HFFc6 (cell line): ENCODE data around the gene SUGCT. TPM values are rescaled to one million over a fixed set of nuclear protein-coding genes. Genes with fewer than 3 reads are reported as not detected.

ENCODE experiments used
- DNase-seq: peaks from one replicate; pipeline ENCODE4 v3.0.0-alpha.2; 2018
- H3K27ac Mint-ChIP-seq: 2 replicates; pipeline ENCODE4 v1.8.0; 2020; ENCODE audit warnings: mild to moderate bottlenecking, mixed read lengths
- H3K27me3 Mint-ChIP-seq: 2 replicates; pipeline ENCODE4 v1.8.0; 2021; ENCODE audit warnings: mild to moderate bottlenecking, moderate library complexity, mixed read lengths; ENCODE audit not compliant: insufficient read depth
- H3K36me3 Mint-ChIP-seq: 2 replicates; pipeline ENCODE4 v1.8.0; 2021; ENCODE audit warnings: low read depth, mixed read lengths
- H3K4me1 Mint-ChIP-seq: 2 replicates; pipeline ENCODE4 v1.8.0; 2020; ENCODE audit warnings: low read depth, mixed read lengths
- H3K4me3 Mint-ChIP-seq: 2 replicates; pipeline ENCODE4 v1.8.0; 2020; ENCODE audit warnings: mild to moderate bottlenecking, moderate library complexity, mixed read lengths
- H3K9me3 Mint-ChIP-seq: 2 replicates; pipeline ENCODE4 v1.8.0; 2020; ENCODE audit warnings: mild to moderate bottlenecking, mixed read lengths
- CTCF ChIP-seq: fragments of 200-600 bp; sonication (generic); IDR thresholded peaks from 2 replicates; pipeline ENCODE4 v1.5.0; 2021; ENCODE audit warnings: antibody characterized with exemption, mild to moderate bottlenecking
- total RNA-seq, 6 experiments: library from RNA; stranded (reverse); fragmentation: NEBNext Ultra II Directional; extraction: Animal tissue kit (Norgen Biotek cat#: 25700); gene quantifications; 2 replicates in 1 of 6; 3 replicates in 5 of 6; pipeline ENCODE4 v1.2.3, GENCODE V29; 2021

The SUGCT gene
- total RNA-seq, 6 experiments from 2014 or later: 12.9 to 20.1 (median 17.1) TPM

DNA sequence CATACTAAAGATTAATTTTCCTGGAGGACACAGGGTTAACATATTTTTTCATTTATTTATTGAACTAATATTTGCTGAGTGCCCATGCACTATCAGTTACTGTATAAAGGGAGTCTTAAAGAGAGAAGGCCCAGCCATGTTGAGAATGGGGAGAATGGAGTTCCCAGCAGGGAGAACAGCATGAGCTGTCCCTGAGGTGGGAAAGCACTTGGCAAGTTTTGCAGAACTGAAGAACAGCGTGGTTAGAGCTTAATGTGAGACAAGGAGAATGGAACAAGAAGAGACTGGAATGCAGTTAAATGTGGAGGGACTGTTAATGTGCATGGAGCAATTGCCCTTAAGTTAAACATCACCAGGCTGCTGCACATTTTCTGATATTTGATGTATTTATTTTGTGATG, 435.4 kb downstream of the SUGCT start:
- H3K4me1 Mint-ChIP-seq: peaks cover 26% of the 10 kb centered on the region
- H3K36me3 Mint-ChIP-seq: no peaks in the 10 kb centered on the region
- TF ChIP-seq CTCF: no peak
- H3K9me3 Mint-ChIP-seq: no peaks in the 10 kb centered on the region
- no peak overlapping the region for H3K27ac Mint-ChIP-seq
- H3K27me3 Mint-ChIP-seq: no peaks in the 10 kb centered on the region; the same call in 1 of the 2 replicates
- no peak overlapping the region for H3K4me3 Mint-ChIP-seq
- DNase-seq: no peak

GRCh38 chr7:40571796-40572195, 437.0 kb downstream of the SUGCT start:
- no peak for TF ChIP-seq CTCF
- no peaks in the 10 kb centered on the region; the same call in 1 of the 2 replicates for H3K36me3 Mint-ChIP-seq
- DNase-seq: peak; percentile 96
- no peaks in the 10 kb centered on the region for H3K9me3 Mint-ChIP-seq
- no peaks in the 10 kb centered on the region; the same call in 1 of the 2 replicates for H3K27me3 Mint-ChIP-seq
- H3K4me1 Mint-ChIP-seq: peaks cover 26% of the 10 kb centered on the region
- H3K27ac Mint-ChIP-seq: peak overlapping the region; percentile 73
- H3K4me3 Mint-ChIP-seq: peak overlapping the region; percentile 64

DNA sequence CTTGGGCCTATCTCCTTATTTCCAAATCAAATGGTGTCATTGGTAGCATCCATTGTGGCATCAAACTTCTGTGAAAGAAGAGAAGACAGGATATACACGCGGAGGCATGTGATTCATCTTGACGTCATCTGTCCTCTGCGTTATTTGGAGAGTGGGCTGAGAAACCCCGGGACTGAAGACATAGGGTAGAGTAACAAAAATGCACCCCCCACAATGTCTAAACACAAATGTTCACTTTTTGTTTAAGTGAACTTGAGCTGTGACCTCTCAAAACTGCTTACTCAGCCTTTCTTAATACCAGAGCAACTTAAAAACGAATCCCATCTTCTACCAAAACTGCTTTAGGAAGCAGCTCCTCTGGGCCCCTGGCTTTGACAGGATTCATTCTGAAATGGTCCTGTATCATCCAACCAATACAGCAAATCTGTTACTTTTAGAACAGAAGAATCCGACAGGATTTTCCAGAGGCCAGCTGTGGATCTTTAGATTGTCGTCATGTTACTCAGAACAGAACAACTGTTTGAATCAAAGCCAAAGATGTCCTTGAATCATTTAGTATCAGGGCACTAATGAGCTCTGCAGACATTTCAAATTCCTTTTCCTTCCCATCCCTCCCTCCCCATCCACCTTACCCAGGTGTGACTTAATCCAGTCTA, 438.1 kb downstream of the SUGCT start:
- Mint-ChIP-seq H3K36me3 (no peaks in the 10 kb centered on the region; the same call in 1 of the 2 replicates), H3K4me1 (peaks cover 26% of the 10 kb centered on the region), H3K9me3 (no peaks in the 10 kb centered on the region; the same call in 1 of the 2 replicates), H3K4me3 (peak overlapping the region; percentile 45), H3K27ac (peak overlapping the region; percentile 28), H3K27me3 (no peaks in the 10 kb centered on the region; the same call in 1 of the 2 replicates)
- TF ChIP-seq CTCF: no peak
- DNase-seq: peak; percentile 38

- DNase-seq: peak; percentile 24
- Mint-ChIP-seq H3K4me1 (peaks cover 23% of the 10 kb centered on the region), H3K27ac (peak overlapping the region; percentile 29; the same call in 1 of the 2 replicates), H3K9me3 (no peaks in the 10 kb centered on the region; the same call in 1 of the 2 replicates), H3K27me3 (no peaks in the 10 kb centered on the region), H3K4me3 (no peak overlapping the region), H3K36me3 (no peaks in the 10 kb centered on the region; the same call in 1 of the 2 replicates)
- TF ChIP-seq CTCF: no peak
Measured at GRCh38 chr7:40579401-40579800, 444.6 kb downstream of the SUGCT start.

- Mint-ChIP-seq H3K27me3 (no peaks in the 10 kb centered on the region), H3K9me3 (no peaks in the 10 kb centered on the region; the same call in 1 of the 2 replicates), H3K4me1 (peaks cover 37% of the 10 kb centered on the region), H3K36me3 (no peaks in the 10 kb centered on the region; the same call in 1 of the 2 replicates), H3K4me3 (no peak overlapping the region), H3K27ac (no peak overlapping the region)
- TF ChIP-seq CTCF: no peak
- DNase-seq: no peak
Measured at GRCh38 chr7:40580776-40581175, 446.0 kb downstream of the SUGCT start.
